NCI-H748 (cell line): ENCODE measurements around the gene LIPC.

Experiments
- DNase-seq: peaks from one replicate; lab custom pipeline; 2025; ENCODE audit not compliant: unreplicated experiment; lab: John Stamatoyannopoulos, UW

Gene LIPC

GRCh38 chr15:58490888-58491473, 59.2 kb downstream of the LIPC start:
- DNase-seq = no peak

GRCh38 chr15:58491499-58492202, 59.9 kb downstream of the LIPC start:
- DNase-seq = no peak

- DNase-seq = no peak
Measured at GRCh38 chr15:58492661-58493397, 61.0 kb downstream of the LIPC start.

GRCh38 chr15:58494567-58494966, 62.8 kb downstream of the LIPC start:
- no peak for DNase-seq

GRCh38 chr15:58495891-58496408, 64.2 kb downstream of the LIPC start:
- no peak for DNase-seq

- DNase-seq = no peak
Measured at GRCh38 chr15:58497046-58497785, 65.4 kb downstream of the LIPC start.

DNA sequence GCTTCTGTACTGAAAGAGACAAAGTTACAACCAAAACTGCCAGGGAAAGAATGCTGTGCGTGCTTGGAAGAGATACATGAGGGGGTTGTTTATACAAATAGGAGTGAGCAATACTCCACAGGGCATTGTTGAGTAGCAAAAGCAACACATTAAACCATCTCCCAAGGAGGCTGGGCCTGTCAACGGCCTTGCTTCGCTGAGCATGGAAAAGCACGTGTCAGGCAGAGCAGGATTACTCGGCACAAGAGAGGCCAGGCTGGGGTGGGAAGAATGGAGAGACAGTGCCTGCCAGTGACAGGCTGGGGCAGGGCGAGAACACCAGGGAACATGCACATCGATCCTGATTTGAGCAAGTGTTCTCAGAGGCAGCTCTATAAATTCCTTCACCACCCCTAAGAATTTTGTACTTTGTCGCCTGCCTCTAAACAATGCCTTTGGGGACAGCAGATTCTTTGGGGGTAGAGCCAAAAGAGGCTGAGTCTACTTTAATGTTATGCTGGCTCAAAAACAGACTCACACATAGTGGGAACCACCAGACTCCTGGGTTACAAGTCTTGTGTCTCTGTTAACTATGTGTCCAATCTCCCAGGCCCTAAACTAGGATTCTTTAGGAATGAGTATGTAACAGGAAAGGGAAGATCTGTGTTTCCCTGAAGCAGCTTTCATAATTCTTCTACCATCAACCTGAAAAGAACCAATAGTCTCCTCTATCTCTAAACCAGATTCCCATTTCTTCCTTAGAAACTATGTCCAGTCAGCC, 67.2 kb downstream of the LIPC start:
- DNase-seq = no peak

DNA sequence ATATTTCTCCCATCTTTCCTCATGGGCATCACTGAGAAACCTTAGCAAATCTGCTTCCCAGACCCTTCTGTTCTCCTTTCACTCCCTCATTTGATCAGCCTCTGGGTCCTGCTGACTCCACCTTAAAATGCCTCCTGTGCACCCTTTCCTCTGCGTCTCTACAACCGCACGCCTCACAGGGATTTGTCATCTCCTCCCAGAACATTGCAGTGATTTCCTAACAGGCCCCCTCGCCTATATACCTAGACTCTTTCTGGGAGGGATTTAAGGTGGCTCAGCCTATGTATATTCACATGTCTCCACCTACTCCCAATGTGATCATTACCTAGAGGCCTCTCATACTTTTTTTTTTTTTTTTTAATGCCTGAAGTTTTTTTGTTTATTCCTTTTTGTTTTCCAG, 69.2 kb downstream of the LIPC start:
- DNase-seq = no peak

- DNase-seq = no peak
Measured at GRCh38 chr15:58501636-58502188, 69.9 kb downstream of the LIPC start.

DNA sequence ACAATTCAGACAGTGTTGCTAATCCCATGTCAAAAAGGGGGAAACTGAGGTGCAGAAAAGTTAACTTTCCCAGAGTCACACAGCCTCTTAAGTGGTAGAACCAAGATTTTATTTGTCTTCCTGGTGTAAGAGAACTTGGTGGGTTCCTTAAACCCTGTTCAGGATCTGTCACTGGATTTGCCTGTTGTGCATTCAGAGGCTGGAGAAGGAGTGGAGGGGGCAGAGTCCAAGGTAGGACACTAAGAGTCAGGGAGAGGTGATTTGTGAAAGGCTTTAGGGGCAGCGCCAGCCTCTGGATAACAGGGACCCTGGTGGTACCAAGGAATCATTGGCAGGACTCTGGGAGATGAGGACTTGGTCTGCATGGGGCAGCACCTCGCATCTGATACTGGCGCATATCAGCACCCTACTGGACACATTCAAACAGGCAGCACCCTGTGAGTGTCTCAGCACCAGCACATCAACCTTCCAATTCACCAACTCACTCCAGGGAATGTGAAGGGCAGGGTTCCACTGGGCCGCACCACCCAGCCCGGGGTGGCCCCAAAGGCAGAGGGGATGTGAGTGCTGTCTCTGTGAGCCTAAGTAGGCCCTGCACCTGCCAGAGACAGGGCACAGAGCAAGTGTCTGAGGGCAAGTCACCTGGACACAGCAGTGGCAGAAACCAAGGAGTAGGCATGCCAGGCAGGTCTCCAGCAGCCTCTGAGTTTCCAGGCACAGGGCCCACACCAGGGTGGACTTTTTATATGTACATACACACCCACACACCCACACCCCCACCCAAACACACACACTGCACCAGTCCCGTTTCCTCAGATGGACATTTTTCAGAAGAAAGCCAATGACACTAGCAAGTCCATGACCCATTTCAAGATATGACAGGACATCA, 71.6 kb downstream of the LIPC start:
- no peak for DNase-seq

DNA sequence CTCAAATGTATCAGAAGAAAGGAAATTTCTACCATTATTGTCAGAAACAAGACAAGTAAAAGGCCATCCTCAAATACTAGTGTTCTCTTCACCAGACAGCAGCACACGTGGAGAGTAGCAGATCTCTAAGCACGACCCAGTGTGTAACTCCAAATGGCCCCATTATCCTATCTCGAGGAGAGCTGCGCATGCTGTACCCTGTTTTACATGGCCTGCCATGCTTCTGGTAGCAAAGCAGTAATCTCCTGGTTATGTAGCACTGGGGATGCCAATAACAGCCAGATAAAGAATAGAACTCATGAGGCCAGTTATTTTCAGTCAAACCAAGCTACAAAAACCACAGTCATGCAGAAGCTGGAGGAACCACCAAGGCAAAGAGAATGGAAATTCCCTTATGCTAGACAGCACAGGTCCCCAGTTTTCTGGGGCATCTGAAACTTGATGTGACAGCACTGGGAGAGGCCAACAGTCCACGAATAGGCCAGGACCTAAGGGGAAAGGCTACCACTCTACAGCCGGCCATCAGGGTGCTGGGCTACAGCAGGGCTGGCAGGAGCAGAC, 73.0 kb downstream of the LIPC start:
- no peak for DNase-seq

DNA sequence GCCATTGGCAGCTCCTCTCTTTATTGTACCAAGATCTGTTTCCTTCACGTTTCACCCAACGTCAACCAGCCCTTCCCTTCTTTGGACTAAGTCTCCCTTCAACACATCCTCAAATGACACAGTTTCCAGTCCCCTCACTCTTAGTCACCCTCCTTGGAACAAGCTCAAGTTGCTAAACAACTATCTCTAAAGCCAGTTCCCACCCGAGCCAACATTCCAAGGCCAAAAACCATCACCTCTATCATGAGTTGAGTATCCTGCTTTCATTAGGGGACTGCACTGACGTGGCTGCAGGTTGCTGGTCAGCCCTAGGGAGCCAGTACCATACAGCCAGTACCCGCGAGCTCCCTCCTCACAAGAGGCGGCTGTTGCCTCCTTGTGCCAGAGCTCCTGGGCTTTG, 73.8 kb downstream of the LIPC start:
- no peak for DNase-seq

GRCh38 chr15:58506064-58506490, 74.3 kb downstream of the LIPC start:
- DNase-seq = no peak

GRCh38 chr15:58506783-58507668, 75.2 kb downstream of the LIPC start:
- DNase-seq = no peak

GRCh38 chr15:58509556-58509955, 77.8 kb downstream of the LIPC start:
- DNase-seq = no peak

GRCh38 chr15:58510715-58511598, 79.2 kb downstream of the LIPC start:
- no peak for DNase-seq

DNA sequence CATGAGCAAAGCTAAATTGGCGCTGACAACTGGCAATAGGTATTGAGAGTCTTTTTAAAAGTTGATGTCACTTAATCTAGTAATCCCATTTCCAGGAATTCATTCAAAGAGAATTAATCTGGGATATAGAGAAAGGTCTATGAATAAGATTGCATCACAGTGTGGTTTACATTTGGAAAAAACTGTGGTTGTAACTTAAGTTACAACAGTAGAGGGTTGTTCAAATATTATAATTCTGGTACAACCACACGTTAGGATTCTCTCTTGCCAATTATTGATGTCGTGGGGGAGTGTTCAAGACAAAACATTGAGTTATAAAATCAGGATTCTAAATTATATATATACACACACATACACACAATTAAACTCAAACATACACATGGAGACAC, 79.8 kb downstream of the LIPC start:
- no peak for DNase-seq
